CD4-positive, CD25-positive, alpha-beta regulatory T cell (primary cell): ENCODE results near the gene C12orf42. TPM values are rescaled to one million over a fixed set of nuclear protein-coding genes. Genes with fewer than 3 reads are reported as not detected.
A peak's percentile ranks its signal among the peaks of the same experiment; 100 is the strongest.

Source experiments
- ATAC-seq, 2 donors: fragments of 150-1000 bp; cut with Tn5 transposase; one replicate each; pipeline ENCODE4 v1.10.0; 2021; ENCODE audit warnings: low read depth in 2 of 2, moderate number of reproducible peaks in 2 of 2, moderate library complexity in 1 of 2
- DNase-seq, 3 donors: peaks; one replicate each; pipeline versions ENCODE4 v3.0.0 to v3.0.0-alpha.2; 2012 to 2022; ENCODE audit warnings: mixed read lengths in 1 of 3
- H3K27ac ChIP-seq: one replicate; pipeline ENCODE4 v1.7.0; 2013; ENCODE audit warnings: mild to moderate bottlenecking, low read length; ENCODE audit not compliant: insufficient read depth, poor library complexity, severe bottlenecking
- H3K27me3 ChIP-seq: one replicate; pipeline ENCODE4 v1.7.0; 2013; ENCODE audit warnings: low read length; ENCODE audit not compliant: control insufficient read depth, insufficient read depth
- H3K36me3 ChIP-seq: one replicate; pipeline ENCODE4 v1.7.0; 2013; ENCODE audit warnings: mild to moderate bottlenecking, low read length, moderate library complexity; ENCODE audit not compliant: control insufficient read depth, insufficient read depth
- H3K4me1 ChIP-seq: 2 replicates; pipeline ENCODE4 v1.7.0; 2013; ENCODE audit warnings: mild to moderate bottlenecking, low read length; ENCODE audit not compliant: insufficient read depth, control insufficient read depth, poor library complexity, severe bottlenecking
- H3K4me3 ChIP-seq: one replicate; pipeline ENCODE4 v1.7.0; 2013; ENCODE audit warnings: low read depth, mild to moderate bottlenecking, low read length, moderate library complexity
- H3K9me3 ChIP-seq, 2 experiments: 1 replicate in 1 of 2; 2 replicates in 1 of 2; pipeline ENCODE4 v1.7.0; 2013; ENCODE audit warnings: low read length in 2 of 2, mild to moderate bottlenecking in 1 of 2, moderate library complexity in 1 of 2; ENCODE audit not compliant: control insufficient read depth in 2 of 2
- H3K27ac Mint-ChIP-seq, 3 donors: one replicate each; pipeline ENCODE4 v1.8.0; 2020 to 2022; ENCODE audit warnings: mild to moderate bottlenecking in 3 of 3, mixed read lengths in 3 of 3, moderate library complexity in 2 of 3
- H3K27me3 Mint-ChIP-seq: one replicate; pipeline ENCODE4 v1.8.0; 2022; ENCODE audit warnings: mild to moderate bottlenecking, mixed read lengths
- H3K36me3 Mint-ChIP-seq: one replicate; pipeline ENCODE4 v1.8.0; 2020; ENCODE audit warnings: mixed read lengths
- H3K4me1 Mint-ChIP-seq, 4 donors: one replicate each; pipeline ENCODE4 v1.8.0; 2020 to 2022; ENCODE audit warnings: mixed read lengths in 4 of 4, mild to moderate bottlenecking in 1 of 4
- H3K4me3 Mint-ChIP-seq, 4 donors: one replicate each; pipeline ENCODE4 v1.8.0; 2020 to 2022; ENCODE audit warnings: mild to moderate bottlenecking in 4 of 4, mixed read lengths in 4 of 4, moderate library complexity in 3 of 4
- H3K9me3 Mint-ChIP-seq, 7 donors: one replicate each; pipeline ENCODE4 v1.8.0; 2020 to 2022; ENCODE audit warnings: mixed read lengths in 7 of 7, mild to moderate bottlenecking in 3 of 7, moderate library complexity in 2 of 7
- polyA plus RNA-seq, 4 donors: library from polyadenylated mRNA; unstranded; fragments of 300-500 nt; fragmentation: Illumina TruSeq; gene quantifications; one replicate each; pipeline ENCODE4 v1.2.3, GENCODE V29; 2021
- total RNA-seq: library from RNA; stranded (reverse); gene quantifications from one replicate; pipeline ENCODE4 v1.2.3, GENCODE V29; 2022

The C12orf42 gene
- total and polyA plus RNA-seq, 5 donors from 2014 or later, result 3.8 to 10.0 (median 8.1) TPM

- ATAC-seq (no peak), DNase-seq (no peak)
- no peak overlapping the region for H3K4me3 Mint-ChIP-seq
- H3K9me3 ChIP-seq, result no peaks in the 10 kb centered on the region
- peaks cover 0 to 11% (median 2%) of the 10 kb centered on the region in 7 donors for H3K9me3 Mint-ChIP-seq
- no peaks in the 10 kb centered on the region for H3K27me3 ChIP-seq
- H3K36me3 ChIP-seq, result no peaks in the 10 kb centered on the region
- H3K27ac Mint-ChIP-seq, result no peak overlapping the region
- no peak overlapping the region for H3K4me3 ChIP-seq
- H3K36me3 Mint-ChIP-seq, result peaks cover 32% of the 10 kb centered on the region
- no peaks in the 10 kb centered on the region for H3K27me3 Mint-ChIP-seq
- no peaks in the 10 kb centered on the region for H3K4me1 ChIP-seq
- H3K27ac ChIP-seq, result no peak overlapping the region
- peaks cover 0 to 5% (median 0%) of the 10 kb centered on the region in 4 donors for H3K4me1 Mint-ChIP-seq
Measured at GRCh38 chr12:103391103-103391502, 104.7 kb downstream of the C12orf42 start.

- no peak for DNase-seq
- H3K36me3 Mint-ChIP-seq, result peaks cover 17% of the 10 kb centered on the region
- Histone ChIP-seq H3K27me3 (no peaks in the 10 kb centered on the region), H3K9me3 (no peaks in the 10 kb centered on the region), H3K27ac (no peak overlapping the region), H3K36me3 (no peaks in the 10 kb centered on the region), H3K4me1 (no peaks in the 10 kb centered on the region), H3K4me3 (no peak overlapping the region)
- no peak for ATAC-seq
- H3K9me3 Mint-ChIP-seq, result peaks cover 0 to 11% (median 2%) of the 10 kb centered on the region in 7 donors
- peaks cover 0 to 5% (median 1%) of the 10 kb centered on the region in 4 donors for H3K4me1 Mint-ChIP-seq
- H3K27ac Mint-ChIP-seq, result no peak overlapping the region
- H3K4me3 Mint-ChIP-seq, result peak overlapping the region in 1 of 4 donors; percentile 3
- H3K27me3 Mint-ChIP-seq, result no peaks in the 10 kb centered on the region
Measured at GRCh38 chr12:103387385-103387784, 108.4 kb downstream of the C12orf42 start.

- Histone ChIP-seq H3K4me1 (no peaks in the 10 kb centered on the region), H3K4me3 (no peak overlapping the region), H3K27me3 (no peaks in the 10 kb centered on the region), H3K9me3 (no peaks in the 10 kb centered on the region), H3K27ac (no peak overlapping the region), H3K36me3 (no peaks in the 10 kb centered on the region)
- DNase-seq, result no peak
- ATAC-seq, result no peak
- H3K4me1 Mint-ChIP-seq, result peaks cover 0 to 5% (median 1%) of the 10 kb centered on the region in 4 donors
- H3K36me3 Mint-ChIP-seq, result peaks cover 17% of the 10 kb centered on the region
- H3K4me3 Mint-ChIP-seq, result no peak overlapping the region
- H3K27me3 Mint-ChIP-seq, result no peaks in the 10 kb centered on the region
- H3K9me3 Mint-ChIP-seq, result peaks cover 0 to 11% (median 2%) of the 10 kb centered on the region in 7 donors
- H3K27ac Mint-ChIP-seq, result no peak overlapping the region
Measured at GRCh38 chr12:103386451-103386850, 109.3 kb downstream of the C12orf42 start.

- Histone ChIP-seq H3K27ac (no peak overlapping the region), H3K27me3 (no peaks in the 10 kb centered on the region), H3K4me1 (no peaks in the 10 kb centered on the region), H3K4me3 (no peak overlapping the region), H3K9me3 (no peaks in the 10 kb centered on the region), H3K36me3 (no peaks in the 10 kb centered on the region)
- peaks cover 5% of the 10 kb centered on the region for H3K36me3 Mint-ChIP-seq
- H3K27me3 Mint-ChIP-seq, result no peaks in the 10 kb centered on the region
- H3K4me3 Mint-ChIP-seq, result no peak overlapping the region
- ATAC-seq, result no peak
- H3K4me1 Mint-ChIP-seq, result peaks cover 0 to 3% (median under 1%) of the 10 kb centered on the region in 4 donors
- H3K27ac Mint-ChIP-seq, result peak overlapping the region in 2 of 3 donors; percentile 15 to 38
- no peak for DNase-seq
- peaks cover 0 to 4% (median 0%) of the 10 kb centered on the region in 7 donors for H3K9me3 Mint-ChIP-seq
Measured at GRCh38 chr12:103382736-103383346, 112.9 kb downstream of the C12orf42 start.

- Mint-ChIP-seq H3K27ac (no peak overlapping the region), H3K36me3 (peaks cover 6% of the 10 kb centered on the region), H3K27me3 (no peaks in the 10 kb centered on the region), H3K4me1 (peaks cover 0 to 4% (median under 1%) of the 10 kb centered on the region in 4 donors), H3K4me3 (no peak overlapping the region), H3K9me3 (peaks cover 0 to 3% (median 0%) of the 10 kb centered on the region in 7 donors)
- no peaks in the 10 kb centered on the region for H3K4me1 ChIP-seq
- no peaks in the 10 kb centered on the region for H3K27me3 ChIP-seq
- no peak for ATAC-seq
- no peaks in the 10 kb centered on the region for H3K36me3 ChIP-seq
- H3K9me3 ChIP-seq, result no peaks in the 10 kb centered on the region
- no peak overlapping the region for H3K27ac ChIP-seq
- no peak for DNase-seq
- H3K4me3 ChIP-seq, result no peak overlapping the region
Measured at GRCh38 chr12:103382119-103382518, 113.6 kb downstream of the C12orf42 start.

GRCh38 chr12:103379670-103380069 is 116.1 kb downstream of the C12orf42 start:
- H3K27me3 Mint-ChIP-seq, result no peaks in the 10 kb centered on the region
- H3K36me3 Mint-ChIP-seq, result peaks cover 6% of the 10 kb centered on the region
- no peak for ATAC-seq
- Histone ChIP-seq H3K4me1 (no peaks in the 10 kb centered on the region), H3K27me3 (no peaks in the 10 kb centered on the region), H3K36me3 (no peaks in the 10 kb centered on the region), H3K27ac (no peak overlapping the region), H3K9me3 (no peaks in the 10 kb centered on the region), H3K4me3 (no peak overlapping the region)
- H3K9me3 Mint-ChIP-seq, result peaks cover 0 to 1% (median 0%) of the 10 kb centered on the region in 7 donors
- H3K4me1 Mint-ChIP-seq, result peaks cover 0 to 4% (median under 1%) of the 10 kb centered on the region in 4 donors
- no peak overlapping the region for H3K27ac Mint-ChIP-seq
- no peak overlapping the region for H3K4me3 Mint-ChIP-seq
- no peak for DNase-seq

- Mint-ChIP-seq H3K27ac (peak overlapping the region in 1 of 3 donors; percentile 3), H3K27me3 (no peaks in the 10 kb centered on the region), H3K4me1 (peaks cover 2 to 28% (median 5%) of the 10 kb centered on the region in 4 donors), H3K9me3 (peaks cover 0 to 6% (median 5%) of the 10 kb centered on the region in 7 donors), H3K36me3 (peaks cover 19% of the 10 kb centered on the region), H3K4me3 (no peak overlapping the region)
- no peak for DNase-seq
- ATAC-seq, result no peak
- no peak overlapping the region for H3K27ac ChIP-seq
- H3K9me3 ChIP-seq, result no peaks in the 10 kb centered on the region
- no peak overlapping the region for H3K4me3 ChIP-seq
- H3K27me3 ChIP-seq, result no peaks in the 10 kb centered on the region
- H3K4me1 ChIP-seq, result no peaks in the 10 kb centered on the region
- H3K36me3 ChIP-seq, result peaks cover 4% of the 10 kb centered on the region
Measured at GRCh38 chr12:103373088-103373523, 122.7 kb downstream of the C12orf42 start.

- Mint-ChIP-seq H3K36me3 (peaks cover 36% of the 10 kb centered on the region), H3K27ac (no peak overlapping the region), H3K27me3 (no peaks in the 10 kb centered on the region), H3K9me3 (peaks cover 0 to 12% (median 6%) of the 10 kb centered on the region in 7 donors), H3K4me3 (no peak overlapping the region), H3K4me1 (peaks cover 2 to 28% (median 5%) of the 10 kb centered on the region in 4 donors)
- no peak overlapping the region for H3K27ac ChIP-seq
- ATAC-seq (no peak), DNase-seq (no peak)
- no peaks in the 10 kb centered on the region for H3K27me3 ChIP-seq
- no peaks in the 10 kb centered on the region for H3K4me1 ChIP-seq
- H3K4me3 ChIP-seq, result no peak overlapping the region
- H3K9me3 ChIP-seq, result no peaks in the 10 kb centered on the region
- H3K36me3 ChIP-seq, result peaks cover 8% of the 10 kb centered on the region
Measured at GRCh38 chr12:103369929-103370328, 125.8 kb downstream of the C12orf42 start.
